Fibroblast of peridontal ligament (primary cell): Measurements from ENCODE around the gene ZNF500.
A peak's percentile ranks its signal among the peaks of the same experiment; 100 is the strongest.

Experiments
- DNase-seq: peaks from one replicate; pipeline ENCODE4 v3.0.0-alpha.2; 2010; ENCODE audit errors: extremely low read depth

The ZNF500 gene

GRCh38 chr16:4772351-4772750 is 5.4 kb upstream of the ZNF500 start:
- DNase-seq, result no peak

- no peak for DNase-seq
These were observed 4.7 kb upstream of the ZNF500 start for GRCh38 chr16:4771646-4772045.

GRCh38 chr16:4769306-4769638 is 2.3 kb upstream of the ZNF500 start:
- no peak for DNase-seq

GRCh38 chr16:4768549-4769305 is 1.8 kb upstream of the ZNF500 start:
- DNase-seq, result peak; percentile 93

GRCh38 chr16:4767872-4768548 is 1.0 kb upstream of the ZNF500 start:
- no peak for DNase-seq

GRCh38 chr16:4765511-4766474 is 1.2 kb downstream of the ZNF500 start:
- DNase-seq, result no peak

GRCh38 chr16:4763791-4764190 is 3.2 kb downstream of the ZNF500 start:
- DNase-seq, result no peak

- DNase-seq, result no peak
These were observed 4.8 kb downstream of the ZNF500 start for GRCh38 chr16:4762205-4762604.

- no peak for DNase-seq
These were observed 6.6 kb downstream of the ZNF500 start for GRCh38 chr16:4760221-4760910.

GRCh38 chr16:4755687-4756086 is 11.3 kb downstream of the ZNF500 start:
- DNase-seq, result no peak

- DNase-seq, result no peak
These were observed 12.1 kb downstream of the ZNF500 start for GRCh38 chr16:4754865-4755264.

GRCh38 chr16:4753227-4753626 is 13.7 kb downstream of the ZNF500 start:
- no peak for DNase-seq

- DNase-seq, result no peak
These were observed 14.4 kb downstream of the ZNF500 start for GRCh38 chr16:4752351-4753100.

- DNase-seq, result no peak
These were observed 16.1 kb downstream of the ZNF500 start for GRCh38 chr16:4750896-4751295.

GRCh38 chr16:4749700-4750257 is 17.2 kb downstream of the ZNF500 start:
- no peak for DNase-seq

- DNase-seq, result no peak
These were observed 18.1 kb downstream of the ZNF500 start for GRCh38 chr16:4748682-4749411.

- no peak for DNase-seq
These were observed 18.9 kb downstream of the ZNF500 start for GRCh38 chr16:4747906-4748681.

GRCh38 chr16:4746991-4747574 is 19.9 kb downstream of the ZNF500 start:
- peak; percentile 34 for DNase-seq

GRCh38 chr16:4746215-4746614 is 20.7 kb downstream of the ZNF500 start:
- no peak for DNase-seq
